ENCODE measurements around the gene ZCCHC24. TPM values are rescaled to one million over a fixed set of nuclear protein-coding genes. Genes with fewer than 3 reads are reported as not detected.
A peak's percentile ranks its signal among the peaks of the same experiment; 100 is the strongest.

The ZCCHC24 gene
- total and polyA plus RNA-seq, 2 of the 8 experiments (the other 6 are each of a cell fraction or from before 2014, with no cell fraction given), result 3.9 to 6.9 TPM

DNA sequence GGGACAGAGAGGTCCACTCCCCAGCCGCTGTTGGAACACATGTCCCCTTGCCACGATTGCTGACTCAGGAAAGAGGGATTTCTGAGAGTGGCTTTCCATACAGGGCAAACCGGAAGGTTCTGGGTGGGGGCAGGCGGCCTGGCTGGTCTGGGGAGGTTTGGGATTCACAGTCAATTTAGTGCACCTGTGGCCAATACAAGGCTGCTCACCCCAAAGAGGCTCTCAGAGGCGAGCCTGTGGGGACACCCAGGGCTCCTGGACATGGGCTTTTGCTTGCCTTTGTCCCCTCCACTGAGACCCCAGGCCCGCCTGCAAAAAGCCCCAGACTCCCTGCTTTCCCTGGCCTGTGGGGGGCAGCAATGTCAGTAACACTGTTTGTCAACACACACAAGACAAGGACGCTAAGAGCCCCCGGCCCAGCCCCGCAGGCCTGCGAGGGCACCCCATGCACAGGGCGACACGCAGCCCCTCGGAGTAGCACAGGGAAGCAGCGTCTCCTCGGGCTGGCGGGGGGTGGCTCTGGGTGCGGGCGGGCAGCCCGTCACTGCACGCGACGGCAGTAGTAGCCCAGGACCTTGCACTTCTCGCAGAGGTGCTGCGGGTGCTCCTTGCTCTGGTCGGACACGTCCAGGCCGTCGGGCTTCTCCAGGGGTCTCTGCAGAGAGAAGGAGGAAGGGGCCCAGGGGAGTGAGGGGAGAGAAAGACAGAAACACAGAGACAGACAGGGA lies 59.5 kb downstream of the ZCCHC24 start:
- Histone ChIP-seq H4K8ac (ENCODE audit: extremely low read depth, insufficient read depth, low read length) (no peak overlapping the region), H2BK20ac (ENCODE audit: low read length) (no peak overlapping the region), H3K23me2 (ENCODE audit: low read depth, low read length) (no peaks in the 10 kb centered on the region), H3K9me3 (ENCODE audit: insufficient read depth in 2 of 2, low read depth in 1 of 2, low read length in 1 of 2) (no peaks in the 10 kb centered on the region), H2BK5ac (ENCODE audit: low read depth, low read length) (no peak overlapping the region), H4K5ac (ENCODE audit: insufficient read length, low read depth, low read length) (no peak overlapping the region), H4K20me1 (replicated peaks in 1 of 2; ENCODE audit: control insufficient read depth in 1 of 2, insufficient read depth in 2 of 2, low read length in 2 of 2) (no peaks in the 10 kb centered on the region), H2BK120ac (replicated peaks; ENCODE audit: low read depth, low read length) (no peak overlapping the region), H3K4me2 (ENCODE audit: insufficient read depth in 1 of 2, low read depth in 2 of 2, low read length in 2 of 2) (no peak overlapping the region), H3K36me3 (ENCODE audit: control insufficient read depth in 2 of 4, insufficient read depth in 4 of 4, low read length in 3 of 4) (no peaks in the 10 kb centered on the region), H3K4ac (replicated peaks; ENCODE audit: insufficient read length, low read depth, low read length) (no peak overlapping the region), H3K23ac (ENCODE audit: insufficient read length) (no peak overlapping the region), H3K56ac (replicated peaks; ENCODE audit: insufficient read length, low read depth, low read length) (no peak overlapping the region), H3K27me3 (replicated peaks in 1 of 4; ENCODE audit: control insufficient read depth in 3 of 4, extremely low read depth in 1 of 4, insufficient read depth in 3 of 4, low read length in 3 of 4) (no peaks in the 10 kb centered on the region), H2AFZ (ENCODE audit: low read length) (no peak overlapping the region), H2BK12ac (ENCODE audit: low read depth, low read length) (no peak overlapping the region), H3K4me1 (replicated peaks in 1 of 4; ENCODE audit: control insufficient read depth in 3 of 4, insufficient read depth in 4 of 4, low read length in 3 of 4) (peaks cover 0 to 6% (median 1%) of the 10 kb centered on the region in 4 experiments; a peak in 2 of 7 replicates), H3K9ac (replicated peaks in 1 of 4; ENCODE audit: extremely low read depth in 1 of 4, low read depth in 3 of 4, low read length in 3 of 4) (no peak overlapping the region), H3K79me1 (ENCODE audit: low read depth, low read length) (no peaks in the 10 kb centered on the region), H3K4me3 (ENCODE audit: extremely low read depth in 1 of 4, insufficient read depth in 2 of 4, low read depth in 3 of 4, low read length in 4 of 4) (no peak overlapping the region), H2BK15ac (ENCODE audit: low read length) (no peak overlapping the region), H3K79me2 (ENCODE audit: control insufficient read depth in 1 of 2, insufficient read depth in 2 of 2, low read length in 2 of 2) (no peaks in the 10 kb centered on the region), H4K91ac (replicated peaks; ENCODE audit: insufficient read length, low read length) (peak overlapping the region; percentile 15), H3K18ac (ENCODE audit: extremely low read depth, low read length) (no peak overlapping the region; the same call in none of the 2 replicates), H3K14ac (ENCODE audit: insufficient read length) (no peak overlapping the region), H3K27ac (ENCODE audit: low read depth, low read length) (no peak overlapping the region), H2AK5ac (ENCODE audit: low read depth, low read length) (no peak overlapping the region)
- 84% methylated on average over 17 of the region's 28 CpGs; no CpG with 5 or more reads in 1 of the 2 experiments for WGBS, 2 experiments (ENCODE audit: extremely low coverage in 1 of 2, insufficient coverage in 1 of 2, insufficient read length in 1 of 2, insufficient replicate concordance in 2 of 2, low coverage in 1 of 2, low lambda C conversion rate in 2 of 2, missing lambda C conversion rate in 1 of 2)
- CTCF ChIA-PET (ENCODE audit: partially characterized antibody), result interaction anchor here (1.0 to 1.9 kb wide), 2 partner anchors 12 to 102 kb away, joined by 5 to 8 read pairs; no protein-coding TSS in a partner anchor
- DNase-seq (ENCODE audit: low read depth in 1 of 2, low spot score in 2 of 2) (peak in 1 of 2 experiments; percentile 76), FAIRE-seq (no peak)
- POLR2A ChIA-PET (ENCODE audit: partially characterized antibody), result no interaction called here
- TF ChIP-seq CBX8 (IDR thresholded peaks at IDR 0.05; ENCODE audit: borderline replicate concordance, low read depth, low read length), result no peak
- no peak for TF ChIP-seq CREB1 (IDR thresholded peaks at IDR 0.05)
- no peak for TF ChIP-seq RNF2 (IDR thresholded peaks at IDR 0.05; ENCODE audit: borderline replicate concordance, low read depth, low read length, missing control alignments, poor library complexity, severe bottlenecking)
- no peak for TF ChIP-seq SUZ12 (IDR thresholded peaks at IDR 0.05; ENCODE audit: low read length)
- TF ChIP-seq, protein P1, sequence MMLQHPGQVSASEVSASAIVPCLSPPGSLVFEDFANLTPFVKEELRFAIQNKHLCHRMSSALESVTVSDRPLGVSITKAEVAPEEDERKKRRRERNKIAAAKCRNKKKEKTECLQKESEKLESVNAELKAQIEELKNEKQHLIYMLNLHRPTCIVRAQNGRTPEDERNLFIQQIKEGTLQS (IDR thresholded peaks at IDR 0.05; ENCODE audit: insufficient read depth, low read depth, low read length), result no peak
- TF ChIP-seq CEBPB (IDR thresholded peaks at IDR 0.05; ENCODE audit: low read depth, low read length), result no peak
- no peak for TF ChIP-seq CHD2 (IDR thresholded peaks at IDR 0.05; ENCODE audit: low read length)
- TF ChIP-seq ZNF274 (IDR thresholded peaks at IDR 0.05; ENCODE audit: borderline replicate concordance, extremely low read depth, low read length), result no peak
- TF ChIP-seq POLR2AphosphoS5 (IDR thresholded peaks at IDR 0.05; ENCODE audit: low read depth, low read length), result no peak
- no peak for TF ChIP-seq TAF1 (IDR thresholded peaks at IDR 0.05; ENCODE audit: low read depth, low read length)
